Adipose tissue (tissue), 3 donors: Measurements from ENCODE around the gene TMEM163. TPM values are rescaled to one million over a fixed set of nuclear protein-coding genes. Genes with fewer than 3 reads are reported as not detected.

Experiments
- polyA plus RNA-seq, 3 donors: library from polyadenylated mRNA; stranded (reverse); fragments of 200-250 nt; gene quantifications; one replicate each; pipeline ENCODE4 v1.2.3, GENCODE V29; 2013
- donor health status: healthy with polysubstance abuse.
- donor health status: Bipolar disorder and iron deficiency.
- donor health status: healthy.

Gene TMEM163
- polyA plus RNA-seq, 3 donors: 1.5 to 36.4 (median 2.4) TPM

Other genes starting within 250 kb of the TMEM163 start
- gene ACMSD, start 119.6 kb upstream of the TMEM163 start, polyA plus RNA-seq: under 1 TPM in 1 of 3 donors, not detected in 2; 0.18 TPM
- 1 to 10 TPM; 6.0 to 8.9 (median 7.3) TPM for gene CCNT2, start 199.8 kb upstream of the TMEM163 start, polyA plus RNA-seq